Choroid plexus epithelial cell (primary cell): ENCODE measurements around the gene NELL1.

Experiments used
- DNase-seq: peaks from one replicate; pipeline ENCODE4 v3.0.0-alpha.2; 2010; ENCODE audit warnings: low read depth
- H3K4me3 ChIP-seq: 2 replicates; pipeline ENCODE4 v1.5.1; 2011; ENCODE audit warnings: low read depth, mild to moderate bottlenecking, control low read depth, low read length, moderate library complexity
- CTCF ChIP-seq: conservative IDR thresholded peaks from 2 replicates; pipeline ENCODE4 v1.5.1; 2011; ENCODE audit warnings: low read depth, mild to moderate bottlenecking, control low read depth, inconsistent platforms, low read length, moderate library complexity

The NELL1 gene

GRCh38 chr11:21474529-21474928 is 805.1 kb downstream of the NELL1 start:
- DNase-seq, result no peak
- TF ChIP-seq CTCF, result no peak
- H3K4me3 ChIP-seq, result no peak overlapping the region

GRCh38 chr11:21475276-21475675 is 805.9 kb downstream of the NELL1 start:
- TF ChIP-seq CTCF, result no peak
- DNase-seq, result no peak
- H3K4me3 ChIP-seq, result no peak overlapping the region

GRCh38 chr11:21476588-21476987 is 807.2 kb downstream of the NELL1 start:
- no peak for DNase-seq
- TF ChIP-seq CTCF, result no peak
- no peak overlapping the region for H3K4me3 ChIP-seq

- no peak for DNase-seq
- no peak for TF ChIP-seq CTCF
Observed at GRCh38 chr11:21480240-21480639, 810.9 kb downstream of the NELL1 start.

GRCh38 chr11:21481255-21481654 is 811.9 kb downstream of the NELL1 start:
- no peak overlapping the region for H3K4me3 ChIP-seq
- no peak for TF ChIP-seq CTCF
- no peak for DNase-seq

More at GRCh38 chr11:21480240-21480639, 810.9 kb downstream of the NELL1 start:
- H3K4me3 ChIP-seq, result no peak overlapping the region

GRCh38 chr11:21484039-21484438 is 814.7 kb downstream of the NELL1 start:
- no peak for DNase-seq
- no peak overlapping the region for H3K4me3 ChIP-seq
- no peak for TF ChIP-seq CTCF

GRCh38 chr11:21485006-21485405 is 815.6 kb downstream of the NELL1 start:
- H3K4me3 ChIP-seq, result no peak overlapping the region
- TF ChIP-seq CTCF, result no peak
- no peak for DNase-seq
